ENCODE measurements around the gene PKP1. TPM values are rescaled to one million over a fixed set of nuclear protein-coding genes. Genes with fewer than 3 reads are reported as not detected.

The PKP1 gene
- total RNA-seq, 1 donor from 2014 or later: 0.02 TPM

DNA sequence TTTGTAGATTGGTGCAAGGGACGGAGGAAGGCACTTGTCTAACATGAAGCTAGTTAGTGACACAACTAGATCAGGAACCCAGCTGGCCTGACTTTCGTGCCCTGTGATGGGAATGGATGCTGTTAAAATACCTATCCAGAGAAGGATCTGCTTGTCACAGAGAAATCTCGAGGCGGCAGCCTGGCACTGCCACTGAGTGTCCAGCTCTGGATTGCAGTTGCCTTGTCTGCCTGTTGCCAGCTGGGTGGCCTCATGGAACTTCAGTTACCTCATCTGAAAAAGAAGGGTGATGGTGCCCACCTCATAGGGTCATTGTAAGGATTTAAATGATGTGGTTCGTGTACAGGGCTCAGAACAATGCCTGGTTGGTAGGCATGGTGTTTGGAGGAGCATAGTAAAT is 2.4 kb upstream of the PKP1 start:
- Histone ChIP-seq H3K9me3 (ENCODE audit: low read depth) (no peaks in the 10 kb centered on the region), H3K27me3 (peaks cover 36% of the 10 kb centered on the region), H3K27ac (no peak overlapping the region), H3K79me2 (ENCODE audit: low read depth) (no peaks in the 10 kb centered on the region), H2AFZ (replicated peaks) (no peak overlapping the region), H3K4me1 (peaks cover 9% of the 10 kb centered on the region), H3K36me3 (no peaks in the 10 kb centered on the region), H3K4me2 (no peak overlapping the region), H3K4me3 (no peak overlapping the region), H3F3A (ENCODE audit: low read depth) (no peaks in the 10 kb centered on the region), H4K20me1 (ENCODE audit: low read depth) (no peaks in the 10 kb centered on the region), H3K9ac (no peak overlapping the region)
- no peak overlapping the region for H3K27ac Mint-ChIP-seq
- peaks cover 9% of the 10 kb centered on the region for H3K4me1 Mint-ChIP-seq
- no peak for DNase-seq (ENCODE audit: low spot score)
- H3K9me3 Mint-ChIP-seq: no peaks in the 10 kb centered on the region
- TF ChIP-seq, protein P1, sequence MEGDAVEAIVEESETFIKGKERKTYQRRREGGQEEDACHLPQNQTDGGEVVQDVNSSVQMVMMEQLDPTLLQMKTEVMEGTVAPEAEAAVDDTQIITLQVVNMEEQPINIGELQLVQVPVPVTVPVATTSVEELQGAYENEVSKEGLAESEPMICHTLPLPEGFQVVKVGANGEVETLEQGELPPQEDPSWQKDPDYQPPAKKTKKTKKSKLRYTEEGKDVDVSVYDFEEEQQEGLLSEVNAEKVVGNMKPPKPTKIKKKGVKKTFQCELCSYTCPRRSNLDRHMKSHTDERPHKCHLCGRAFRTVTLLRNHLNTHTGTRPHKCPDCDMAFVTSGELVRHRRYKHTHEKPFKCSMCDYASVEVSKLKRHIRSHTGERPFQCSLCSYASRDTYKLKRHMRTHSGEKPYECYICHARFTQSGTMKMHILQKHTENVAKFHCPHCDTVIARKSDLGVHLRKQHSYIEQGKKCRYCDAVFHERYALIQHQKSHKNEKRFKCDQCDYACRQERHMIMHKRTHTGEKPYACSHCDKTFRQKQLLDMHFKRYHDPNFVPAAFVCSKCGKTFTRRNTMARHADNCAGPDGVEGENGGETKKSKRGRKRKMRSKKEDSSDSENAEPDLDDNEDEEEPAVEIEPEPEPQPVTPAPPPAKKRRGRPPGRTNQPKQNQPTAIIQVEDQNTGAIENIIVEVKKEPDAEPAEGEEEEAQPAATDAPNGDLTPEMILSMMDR (IDR thresholded peaks at IDR 0.05): no peak
- no peak for TF ChIP-seq EZH2phosphoT487 (IDR thresholded peaks at IDR 0.05)
- TF ChIP-seq EZH2 (IDR thresholded peaks at IDR 0.05): no peak
- H3K27me3 Mint-ChIP-seq (ENCODE audit: insufficient read depth, low read depth): peaks cover 8% of the 10 kb centered on the region
- H3K36me3 Mint-ChIP-seq: no peaks in the 10 kb centered on the region
- no peak overlapping the region for H3K4me3 Mint-ChIP-seq

DNA sequence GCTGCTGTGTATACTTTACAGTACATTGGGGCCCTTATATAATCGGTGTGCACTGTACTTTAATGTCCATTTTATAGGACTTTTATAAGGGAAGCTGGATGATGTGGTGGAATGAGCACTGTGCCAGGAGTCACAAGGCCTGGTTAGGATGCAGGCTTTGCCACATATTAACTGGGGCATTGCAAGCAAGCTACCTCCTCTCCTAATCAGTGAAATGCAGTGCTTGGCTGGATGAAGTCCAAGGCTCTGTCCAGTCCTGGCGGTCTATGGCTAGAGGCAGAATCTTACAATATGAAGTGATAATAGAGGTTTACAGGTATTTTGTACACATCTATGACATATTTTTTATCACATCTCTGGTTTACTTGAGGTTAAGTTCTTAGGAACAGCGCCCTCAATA is 1.7 kb upstream of the PKP1 start:
- TF ChIP-seq EZH2phosphoT487 (IDR thresholded peaks at IDR 0.05) (no peak), EZH2 (IDR thresholded peaks at IDR 0.05) (no peak)
- TF ChIP-seq, protein P1 (IDR thresholded peaks at IDR 0.05): no peak
- no peak overlapping the region for H3K4me3 Mint-ChIP-seq
- Histone ChIP-seq H3F3A (ENCODE audit: low read depth) (no peaks in the 10 kb centered on the region), H3K27me3 (peaks cover 36% of the 10 kb centered on the region), H3K4me2 (no peak overlapping the region), H3K4me1 (peaks cover 9% of the 10 kb centered on the region), H4K20me1 (ENCODE audit: low read depth) (no peaks in the 10 kb centered on the region), H3K9ac (no peak overlapping the region), H3K79me2 (ENCODE audit: low read depth) (no peaks in the 10 kb centered on the region), H3K27ac (no peak overlapping the region), H2AFZ (replicated peaks) (no peak overlapping the region), H3K36me3 (no peaks in the 10 kb centered on the region), H3K9me3 (ENCODE audit: low read depth) (no peaks in the 10 kb centered on the region), H3K4me3 (no peak overlapping the region)
- no peak overlapping the region for H3K27ac Mint-ChIP-seq
- no peaks in the 10 kb centered on the region for H3K36me3 Mint-ChIP-seq
- H3K4me1 Mint-ChIP-seq: peaks cover 8% of the 10 kb centered on the region
- H3K27me3 Mint-ChIP-seq (ENCODE audit: insufficient read depth, low read depth): peaks cover 8% of the 10 kb centered on the region
- no peak for DNase-seq (ENCODE audit: low spot score)
- H3K9me3 Mint-ChIP-seq: no peaks in the 10 kb centered on the region

DNA sequence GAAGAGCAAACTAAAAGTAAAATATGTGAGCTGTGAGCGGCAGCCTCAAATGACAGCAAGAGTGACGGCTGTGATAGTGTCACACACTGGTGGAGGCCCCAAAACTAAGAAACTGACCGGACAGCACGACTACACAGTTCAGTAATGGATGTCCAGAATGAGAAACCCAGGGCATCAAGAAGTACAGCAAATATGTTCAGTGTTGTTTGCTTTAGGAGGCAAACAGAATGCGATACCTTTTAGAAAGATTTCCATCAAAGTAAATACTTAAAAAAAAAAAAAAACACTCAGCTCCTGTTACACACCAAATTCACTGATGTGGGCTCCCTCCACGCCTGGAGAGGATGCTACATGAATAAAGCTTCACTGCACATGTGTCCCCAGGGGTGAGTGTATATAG is 1.1 kb upstream of the PKP1 start:
- no peak overlapping the region for H3K27ac ChIP-seq

More for the DNA sequence above, 1.1 kb upstream of the PKP1 start:
- DNase-seq (ENCODE audit: low spot score): no peak
- Mint-ChIP-seq H3K27me3 (ENCODE audit: insufficient read depth, low read depth) (peaks cover 11% of the 10 kb centered on the region), H3K9me3 (no peaks in the 10 kb centered on the region), H3K4me3 (no peak overlapping the region), H3K4me1 (peaks cover 14% of the 10 kb centered on the region), H3K27ac (no peak overlapping the region), H3K36me3 (no peaks in the 10 kb centered on the region)
- Histone ChIP-seq H3F3A (ENCODE audit: low read depth) (no peaks in the 10 kb centered on the region), H3K36me3 (no peaks in the 10 kb centered on the region), H3K4me2 (no peak overlapping the region), H3K4me3 (no peak overlapping the region), H3K27me3 (peaks cover 36% of the 10 kb centered on the region), H3K4me1 (peaks cover 13% of the 10 kb centered on the region), H3K9ac (no peak overlapping the region), H2AFZ (replicated peaks) (no peak overlapping the region), H4K20me1 (ENCODE audit: low read depth) (no peaks in the 10 kb centered on the region), H3K9me3 (ENCODE audit: low read depth) (no peaks in the 10 kb centered on the region), H3K79me2 (ENCODE audit: low read depth) (no peaks in the 10 kb centered on the region)
- no peak for TF ChIP-seq EZH2 (IDR thresholded peaks at IDR 0.05)
- TF ChIP-seq, protein P1 (IDR thresholded peaks at IDR 0.05): no peak
- no peak for TF ChIP-seq EZH2phosphoT487 (IDR thresholded peaks at IDR 0.05)
